Measurements from ENCODE around the gene LILRB2. TPM values are rescaled to one million over a fixed set of nuclear protein-coding genes. Genes with fewer than 3 reads are reported as not detected.

The LILRB2 gene
- total and polyA plus RNA-seq, 9 of the 15 experiments (the other 6 are each of a cell fraction or from before 2014, with no cell fraction given) = not detected

DNA sequence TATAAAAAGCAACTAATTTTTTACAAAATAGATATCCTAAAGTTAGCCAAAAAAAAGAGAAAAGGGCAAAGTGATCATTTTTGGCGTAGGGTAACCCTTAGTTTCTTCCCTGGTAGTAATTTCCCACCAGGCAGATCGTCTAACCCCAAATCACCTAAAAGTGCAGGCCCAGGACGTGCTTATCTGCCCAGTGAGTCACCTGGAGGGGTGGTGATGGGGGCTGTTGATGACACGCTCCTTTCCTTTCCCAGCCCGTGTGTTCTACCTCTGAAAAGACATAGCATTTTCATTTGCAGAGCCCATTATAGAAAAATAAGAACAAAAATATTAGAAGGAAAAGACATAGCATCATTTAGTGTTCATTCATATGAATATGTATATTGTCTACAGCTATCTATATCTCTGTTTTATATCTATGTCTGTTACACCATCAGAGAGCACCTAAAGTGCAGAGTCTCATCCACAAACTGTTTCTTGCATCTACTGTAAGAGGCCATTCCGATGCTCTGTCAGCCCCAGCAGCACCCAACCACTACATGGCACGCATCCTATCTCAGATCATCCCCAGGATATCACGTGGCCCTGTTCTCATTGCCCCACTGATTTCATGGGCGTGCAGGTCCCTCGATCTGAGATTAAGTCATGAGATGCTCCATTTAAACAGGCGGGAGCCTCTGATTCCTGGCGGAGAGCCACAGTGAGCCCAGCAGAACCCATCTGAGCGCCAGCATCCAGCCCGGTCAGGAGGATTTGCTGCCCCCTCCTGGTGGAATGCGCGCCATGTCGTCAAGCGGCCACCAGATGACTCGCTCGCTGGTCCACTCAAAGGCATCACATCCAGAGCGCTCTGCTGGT lies 49.6 kb downstream of the LILRB2 start:
- Histone ChIP-seq H3K4me3 (no peak overlapping the region), H4K20me1 (replicated peaks; ENCODE audit: control insufficient read depth, insufficient read depth, low read length) (no peaks in the 10 kb centered on the region), H3K9ac (ENCODE audit: insufficient read depth in 1 of 2, low read depth in 2 of 2, low read length in 2 of 2) (no peak overlapping the region), H2AFZ (ENCODE audit: low read depth, low read length) (no peak overlapping the region), H3K36me3 (ENCODE audit: control insufficient read depth, insufficient read depth, low read length) (no peaks in the 10 kb centered on the region), H3K4me2 (ENCODE audit: insufficient read depth, low read length) (peak overlapping the region; percentile 28; the same call in 1 of the 2 replicates), H3K27ac (ENCODE audit: extremely low read depth, low read depth, low read length) (no peak overlapping the region), H3K9me3 (replicated peaks; ENCODE audit: control insufficient read depth, insufficient read depth, low read depth, low read length) (no peaks in the 10 kb centered on the region), H3K27me3 (ENCODE audit: control insufficient read depth in 2 of 2, insufficient read depth in 2 of 2, low read length in 2 of 2) (peaks cover 10 to 33% of the 10 kb centered on the region in 2 experiments; a peak in 4 of 5 replicates), H3K79me2 (ENCODE audit: control insufficient read depth, insufficient read depth, low read length) (no peaks in the 10 kb centered on the region), H3K4me1 (replicated peaks in 1 of 2; ENCODE audit: control insufficient read depth in 2 of 2, insufficient read depth in 2 of 2, low read length in 2 of 2) (peaks cover 4 to 6% of the 10 kb centered on the region in 2 experiments; a peak in 4 of 5 replicates), H3K9me1 (ENCODE audit: control insufficient read depth, insufficient read depth, low read length) (no peaks in the 10 kb centered on the region)
- in situ Hi-C loops (cut with MboI) (no loop called here), intact Hi-C loops (cut with micrococcal nuclease) (loop anchor here (2.0 to 5.0 kb wide), 3 partner anchors 21 to 63 kb away; partner anchors contain the start of gene MBOAT7)
- ChIA-PET CTCF (ENCODE audit: low intra/inter-chr PET ratio) (interaction anchor here (0.6 to 3.3 kb wide), 5 partner anchors 62 to 1017 kb away, joined by 3 to 37 read pairs (median 4); no protein-coding TSS in a partner anchor), POLR2A (no interaction called here)
- 5% methylated on average over 21 of the region's 21 CpGs for WGBS (ENCODE audit: insufficient coverage, low coverage, missing lambda C conversion rate)
- no TSS peak for BruUV-seq (replicated peaks)
- peak; percentile 82 to 92 (median 89) for DNase-seq (ENCODE audit: extremely low read depth in 1 of 4, low spot score in 3 of 4)
- FAIRE-seq = peak; percentile 98
- peak; percentile 100 for ATAC-seq
- TF ChIP-seq EGR1 (conservative IDR thresholded peaks at IDR 0.05) (no peak), MTA3 (IDR thresholded peaks at IDR 0.05; ENCODE audit: borderline replicate concordance) (peak; percentile 34; the same call in 1 of the 2 replicates), CHD1 (IDR thresholded peaks at IDR 0.05; ENCODE audit: low read length) (no peak), ZNF644 (tag; IDR thresholded peaks at IDR 0.05; ENCODE audit: low read depth) (no peak), ZNF146 (CRISPR knock-in tag; IDR thresholded peaks at IDR 0.05; ENCODE audit: unreplicated experiment) (no peak), MTA1 (IDR thresholded peaks at IDR 0.05; ENCODE audit: borderline replicate concordance) (no peak), ETV6 (IDR thresholded peaks at IDR 0.05; ENCODE audit: borderline replicate concordance in 1 of 2, low read depth in 2 of 2, low read length in 1 of 2) (no peak), ETV6 (CRISPR knock-in tag; IDR thresholded peaks at IDR 0.05; ENCODE audit: borderline replicate concordance) (no peak), MAFG (tag; conservative IDR thresholded peaks at IDR 0.05) (no peak), ZNF23 (CRISPR knock-in tag; IDR thresholded peaks at IDR 0.05) (no peak)
- TF ChIP-seq, protein P1, sequence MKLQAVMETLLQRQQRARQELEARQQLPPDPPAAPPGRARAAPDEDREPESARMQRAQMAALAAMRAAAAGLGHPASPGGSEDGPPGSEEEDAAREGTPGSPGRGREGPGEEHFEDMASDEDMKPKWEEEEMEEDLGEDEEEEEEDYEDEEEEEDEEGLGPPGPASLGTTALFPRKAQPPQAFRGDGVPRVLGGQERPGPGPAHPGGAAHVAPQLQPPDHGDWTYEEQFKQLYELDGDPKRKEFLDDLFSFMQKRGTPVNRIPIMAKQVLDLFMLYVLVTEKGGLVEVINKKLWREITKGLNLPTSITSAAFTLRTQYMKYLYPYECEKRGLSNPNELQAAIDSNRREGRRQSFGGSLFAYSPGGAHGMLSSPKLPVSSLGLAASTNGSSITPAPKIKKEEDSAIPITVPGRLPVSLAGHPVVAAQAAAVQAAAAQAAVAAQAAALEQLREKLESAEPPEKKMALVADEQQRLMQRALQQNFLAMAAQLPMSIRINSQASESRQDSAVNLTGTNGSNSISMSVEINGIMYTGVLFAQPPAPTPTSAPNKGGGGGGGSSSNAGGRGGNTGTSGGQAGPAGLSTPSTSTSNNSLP (IDR thresholded peaks at IDR 0.05; ENCODE audit: borderline replicate concordance, low read depth, low read length) = no peak
- TF ChIP-seq, protein P2, sequence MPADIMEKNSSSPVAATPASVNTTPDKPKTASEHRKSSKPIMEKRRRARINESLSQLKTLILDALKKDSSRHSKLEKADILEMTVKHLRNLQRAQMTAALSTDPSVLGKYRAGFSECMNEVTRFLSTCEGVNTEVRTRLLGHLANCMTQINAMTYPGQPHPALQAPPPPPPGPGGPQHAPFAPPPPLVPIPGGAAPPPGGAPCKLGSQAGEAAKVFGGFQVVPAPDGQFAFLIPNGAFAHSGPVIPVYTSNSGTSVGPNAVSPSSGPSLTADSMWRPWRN (IDR thresholded peaks at IDR 0.05; ENCODE audit: low read depth) = no peak
- TF ChIP-seq, protein P3, sequence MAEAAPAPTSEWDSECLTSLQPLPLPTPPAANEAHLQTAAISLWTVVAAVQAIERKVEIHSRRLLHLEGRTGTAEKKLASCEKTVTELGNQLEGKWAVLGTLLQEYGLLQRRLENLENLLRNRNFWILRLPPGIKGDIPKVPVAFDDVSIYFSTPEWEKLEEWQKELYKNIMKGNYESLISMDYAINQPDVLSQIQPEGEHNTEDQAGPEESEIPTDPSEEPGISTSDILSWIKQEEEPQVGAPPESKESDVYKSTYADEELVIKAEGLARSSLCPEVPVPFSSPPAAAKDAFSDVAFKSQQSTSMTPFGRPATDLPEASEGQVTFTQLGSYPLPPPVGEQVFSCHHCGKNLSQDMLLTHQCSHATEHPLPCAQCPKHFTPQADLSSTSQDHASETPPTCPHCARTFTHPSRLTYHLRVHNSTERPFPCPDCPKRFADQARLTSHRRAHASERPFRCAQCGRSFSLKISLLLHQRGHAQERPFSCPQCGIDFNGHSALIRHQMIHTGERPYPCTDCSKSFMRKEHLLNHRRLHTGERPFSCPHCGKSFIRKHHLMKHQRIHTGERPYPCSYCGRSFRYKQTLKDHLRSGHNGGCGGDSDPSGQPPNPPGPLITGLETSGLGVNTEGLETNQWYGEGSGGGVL (CRISPR knock-in tag; IDR thresholded peaks at IDR 0.05) = no peak
